Osteoblast (primary cell): ENCODE data around the gene CREBRF. TPM values are rescaled to one million over a fixed set of nuclear protein-coding genes. Genes with fewer than 3 reads are reported as not detected.
"Not testable (repeated sequence)": the region's sequence is repeated elsewhere in the genome, so short reads cannot be mapped to it uniquely, and the experiment has no call there.

Source experiments
- DNase-seq: peaks from one replicate; pipeline ENCODE4 v3.0.0; 2011; ENCODE audit warnings: low spot score, mixed read lengths; ENCODE audit not compliant: insufficient read length; ENCODE audit errors: missing footprints
- H2AFZ ChIP-seq: 2 replicates; pipeline ENCODE4 v1.6.0; 2011; ENCODE audit warnings: mild to moderate bottlenecking, low read length
- H3K27ac ChIP-seq: 2 replicates; pipeline ENCODE4 v1.5.1; 2011; ENCODE audit warnings: mild to moderate bottlenecking, low read depth, low read length, moderate library complexity
- H3K27me3 ChIP-seq: 2 replicates; pipeline ENCODE4 v1.6.0; 2012; ENCODE audit warnings: mild to moderate bottlenecking, control low read depth, inconsistent platforms, low read length, moderate library complexity; ENCODE audit not compliant: insufficient read depth
- H3K36me3 ChIP-seq: 2 replicates; pipeline ENCODE4 v1.5.1; 2011; ENCODE audit warnings: mild to moderate bottlenecking, low read length, control low read depth, moderate library complexity; ENCODE audit not compliant: insufficient read depth
- H3K4me1 ChIP-seq: 2 replicates; pipeline ENCODE4 v1.5.1; 2011; ENCODE audit warnings: mild to moderate bottlenecking, low read length, control low read depth, moderate library complexity; ENCODE audit not compliant: insufficient read depth
- H3K4me2 ChIP-seq: 2 replicates; pipeline ENCODE4 v1.6.0; 2011; ENCODE audit warnings: mild to moderate bottlenecking, low read length; ENCODE audit not compliant: insufficient read depth
- H3K4me3 ChIP-seq: fragments of 200-600 bp; sonication (generic); 3 replicates; pipeline ENCODE4 v1.5.1; 2012; ENCODE audit warnings: mild to moderate bottlenecking, low read length, inconsistent platforms; ENCODE audit not compliant: insufficient read depth
- H3K79me2 ChIP-seq: 2 replicates; pipeline ENCODE4 v1.6.0; 2012; ENCODE audit warnings: mild to moderate bottlenecking, low read length, control low read depth, inconsistent platforms; ENCODE audit not compliant: insufficient read depth
- H3K9me3 ChIP-seq: 2 replicates; pipeline ENCODE4 v1.5.1; 2011; ENCODE audit warnings: low read depth, low read length, control low read depth
- H4K20me1 ChIP-seq: 2 replicates; pipeline ENCODE4 v1.6.0; 2012; ENCODE audit warnings: mild to moderate bottlenecking, low read length, control low read depth; ENCODE audit not compliant: insufficient read depth
- CTCF ChIP-seq: IDR thresholded peaks from 2 replicates; pipeline ENCODE4 v1.5.1; 2011; ENCODE audit warnings: mild to moderate bottlenecking, low read depth, low read length, moderate library complexity; ENCODE audit errors: extremely low read depth
- total RNA-seq: library from RNA; depleted of rRNA; stranded (reverse); fragments of >200 nt; gene quantifications from 2 replicates; pipeline ENCODE4 v1.2.3, GENCODE V29; 2012

Gene CREBRF
- total RNA-seq, 1 donor: 35.8 TPM

GRCh38 chr5:173152547-173152946, 96.4 kb downstream of the CREBRF start:
- Histone ChIP-seq H4K20me1 (no peaks in the 10 kb centered on the region), H3K9me3 (no peaks in the 10 kb centered on the region), H3K36me3 (peaks cover 44% of the 10 kb centered on the region)

GRCh38 chr5:173153842-173154241, 97.7 kb downstream of the CREBRF start:
- Histone ChIP-seq H2AFZ (no peak overlapping the region), H3K4me3 (no peak overlapping the region), H4K20me1 (no peaks in the 10 kb centered on the region), H3K36me3 (peaks cover 50% of the 10 kb centered on the region), H3K4me1 (no peaks in the 10 kb centered on the region), H3K4me2 (no peak overlapping the region), H3K9me3 (no peaks in the 10 kb centered on the region), H3K27me3 (no peaks in the 10 kb centered on the region), H3K79me2 (no peaks in the 10 kb centered on the region), H3K27ac (no peak overlapping the region)
- DNase-seq: no peak
- no peak for TF ChIP-seq CTCF

More at GRCh38 chr5:173152547-173152946, 96.4 kb downstream of the CREBRF start:
- no peaks in the 10 kb centered on the region for H3K27me3 ChIP-seq
- DNase-seq: no peak
- no peak overlapping the region for H2AFZ ChIP-seq
- no peak for TF ChIP-seq CTCF
- H3K79me2 ChIP-seq: no peaks in the 10 kb centered on the region
- H3K4me3 ChIP-seq: no peak overlapping the region
- no peaks in the 10 kb centered on the region for H3K4me1 ChIP-seq
- H3K27ac ChIP-seq: no peak overlapping the region
- H3K4me2 ChIP-seq: no peak overlapping the region

GRCh38 chr5:173154619-173155018, 98.5 kb downstream of the CREBRF start:
- H3K36me3 ChIP-seq: peaks cover 49% of the 10 kb centered on the region
- not testable (repeated sequence) for DNase-seq, H4K20me1 ChIP-seq, H3K79me2 ChIP-seq, H3K4me3 ChIP-seq, H2AFZ ChIP-seq, H3K4me2 ChIP-seq, H3K9me3 ChIP-seq, H3K4me1 ChIP-seq, H3K27me3 ChIP-seq, H3K27ac ChIP-seq

- DNase-seq: no peak
- H3K4me3 ChIP-seq: no peak overlapping the region
- H3K36me3 ChIP-seq: peaks cover 53% of the 10 kb centered on the region
- H3K9me3 ChIP-seq: no peaks in the 10 kb centered on the region
- no peak overlapping the region for H3K27ac ChIP-seq
- H4K20me1 ChIP-seq: no peaks in the 10 kb centered on the region
- H2AFZ ChIP-seq: no peak overlapping the region
- TF ChIP-seq CTCF: no peak
- H3K4me2 ChIP-seq: no peak overlapping the region
- no peaks in the 10 kb centered on the region for H3K79me2 ChIP-seq
- no peaks in the 10 kb centered on the region for H3K27me3 ChIP-seq
- H3K4me1 ChIP-seq: no peaks in the 10 kb centered on the region
These were observed 99.8 kb downstream of the CREBRF start for GRCh38 chr5:173155912-173156311.
